PFSK-1 (cell line): ENCODE data around the gene ASB16.

ENCODE experiments used
- FOXP2 ChIP-seq: optimal IDR thresholded peaks from 2 replicates; pipeline ENCODE3; 2011; ENCODE audit warnings: borderline replicate concordance, control low read depth, inconsistent platforms; ENCODE audit not compliant: insufficient read depth; ENCODE audit errors: extremely low read length, extremely low read depth
- POLR2AphosphoS5 ChIP-seq: IDR thresholded peaks from 2 replicates; pipeline ENCODE4 v1.6.1; 2012; ENCODE audit warnings: low read depth, mild to moderate bottlenecking, control low read depth, low read length, moderate library complexity
- REST ChIP-seq, 2 experiments: IDR thresholded peaks; 2 replicates each; pipeline versions ENCODE4 v1.6.1 to v1.8.0; 2011 to 2012; ENCODE audit warnings: low read depth in 2 of 2, low read length in 2 of 2, control low read depth in 1 of 2, inconsistent platforms in 1 of 2, mild to moderate bottlenecking in 1 of 2, moderate library complexity in 1 of 2; ENCODE audit not compliant: insufficient read depth in 1 of 2
- SIN3A ChIP-seq: IDR thresholded peaks from 2 replicates; pipeline ENCODE4 v1.6.1; 2012; ENCODE audit warnings: mild to moderate bottlenecking, low read length, moderate library complexity, borderline replicate concordance; ENCODE audit not compliant: insufficient read depth
- TAF1 ChIP-seq: IDR thresholded peaks from 2 replicates; pipeline ENCODE4 v1.6.1; 2012; ENCODE audit warnings: low read length, control low read depth, borderline replicate concordance; ENCODE audit not compliant: insufficient read depth

The ASB16 gene

GRCh38 chr17:44123356-44124117 lies 47.0 kb upstream of the ASB16 start, which contains the start of gene HDAC5:
Gene HDAC5 (minus strand): TSS chr17:44123641. CDS start chr17:44117515, 6,126 bp downstream.
- TF ChIP-seq SIN3A (0 out of 2 replicates have a peak, but pooled peaks have one; percentile 32), FOXP2 (peak; percentile 79), TAF1 (peak; percentile 71; the same call in 1 of the 2 replicates), REST (IDR thresholded peaks at IDR 0.05; ENCODE audit: insufficient read depth in 1 of 2, low read depth in 2 of 2, low read length in 2 of 2) (no peak), POLR2AphosphoS5 (peak; percentile 93)

- TF ChIP-seq FOXP2: no peak
- TF ChIP-seq REST (IDR thresholded peaks at IDR 0.05; ENCODE audit: insufficient read depth in 1 of 2, low read depth in 2 of 2, low read length in 2 of 2): no peak
- TF ChIP-seq POLR2AphosphoS5: no peak
- no peak for TF ChIP-seq SIN3A
- TF ChIP-seq TAF1: no peak
These were observed 46.4 kb upstream of the ASB16 start for GRCh38 chr17:44124118-44124438.

- TF ChIP-seq POLR2AphosphoS5 (no peak), SIN3A (no peak), REST (IDR thresholded peaks at IDR 0.05; ENCODE audit: insufficient read depth in 1 of 2, low read depth in 2 of 2, low read length in 2 of 2) (no peak), TAF1 (no peak), FOXP2 (no peak)
These were observed 42.1 kb upstream of the ASB16 start for GRCh38 chr17:44128383-44128782.

- TF ChIP-seq FOXP2: no peak
- no peak for TF ChIP-seq POLR2AphosphoS5
- no peak for TF ChIP-seq REST (IDR thresholded peaks at IDR 0.05; ENCODE audit: insufficient read depth in 1 of 2, low read depth in 2 of 2, low read length in 2 of 2)
- no peak for TF ChIP-seq TAF1
These were observed 39.7 kb upstream of the ASB16 start for GRCh38 chr17:44130693-44131349.
